Stimulated activated naive CD4-positive, alpha-beta T cell (primary cell): ENCODE measurements around the gene CHID1.

Experiments used
- DNase-seq, 6 experiments: peaks; one replicate each; lab custom pipeline; 2025; lab: John Stamatoyannopoulos, UW

The CHID1 gene

DNA sequence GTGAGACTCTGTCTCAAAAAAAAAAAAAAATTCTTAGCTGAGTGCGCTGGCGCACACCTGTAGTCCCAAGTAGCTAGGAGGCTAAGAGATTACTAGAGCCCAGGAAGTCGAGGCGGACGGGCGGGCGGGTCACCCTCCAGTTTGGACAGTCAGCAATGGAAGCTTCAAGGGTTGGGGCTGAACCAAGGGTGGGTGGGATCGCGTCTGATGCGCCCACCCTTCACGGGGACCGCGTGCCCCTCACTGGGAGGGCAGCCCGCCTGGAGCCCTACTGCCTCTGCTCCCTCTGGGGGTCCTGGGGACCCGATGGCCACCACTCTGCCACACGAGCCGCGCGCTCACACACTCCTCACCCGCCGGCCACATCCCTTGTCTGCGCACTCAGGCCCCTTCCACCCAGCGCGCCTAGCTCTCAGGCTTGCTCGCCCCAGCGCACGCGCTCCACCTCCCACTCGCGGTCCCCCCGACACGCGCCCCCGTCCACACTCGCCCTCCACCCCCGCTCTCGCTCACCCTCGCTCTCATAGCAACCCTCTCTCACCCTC, 494 bp downstream of the CHID1 start:
- no peak for DNase-seq

DNA sequence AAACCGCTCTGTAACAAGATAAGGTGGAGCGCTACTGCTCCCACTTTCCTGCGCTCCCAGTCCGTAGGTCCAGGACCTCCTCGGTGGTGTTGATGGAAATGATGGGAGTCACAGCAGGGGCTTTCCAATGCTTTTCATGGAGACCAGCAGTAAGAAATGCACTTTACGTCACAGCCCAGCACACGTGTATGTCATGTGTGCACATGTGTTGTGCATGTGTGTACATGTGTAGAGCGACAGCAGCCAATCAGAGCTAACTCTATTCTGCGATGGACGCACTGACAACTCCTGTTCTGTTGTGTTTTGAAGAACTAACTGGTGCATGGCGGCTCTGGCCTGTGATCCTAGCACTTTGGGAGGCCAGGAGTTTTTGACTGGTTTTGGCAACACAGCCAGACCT, 1.2 kb downstream of the CHID1 start:
- DNase-seq: no peak

DNA sequence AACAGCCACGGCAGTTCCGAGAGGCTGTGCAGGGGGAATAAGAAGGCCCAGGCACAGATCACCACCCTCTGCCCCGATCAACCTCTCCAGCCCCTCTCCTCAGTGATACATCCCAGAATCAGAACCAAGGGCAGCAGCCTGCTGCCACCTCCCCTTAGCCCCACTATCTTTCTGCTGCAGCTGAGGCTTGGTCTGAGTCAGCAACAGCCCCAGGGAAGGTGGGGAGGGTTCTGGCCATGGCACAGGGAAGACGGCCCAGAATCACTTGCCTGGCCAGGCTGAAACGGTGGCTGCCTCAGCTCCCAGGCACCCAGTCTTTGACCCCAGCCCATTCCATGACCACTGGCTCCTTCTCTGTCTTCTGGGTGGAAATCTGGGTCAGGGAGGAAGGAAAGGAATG, 2.3 kb downstream of the CHID1 start:
- no peak for DNase-seq

DNA sequence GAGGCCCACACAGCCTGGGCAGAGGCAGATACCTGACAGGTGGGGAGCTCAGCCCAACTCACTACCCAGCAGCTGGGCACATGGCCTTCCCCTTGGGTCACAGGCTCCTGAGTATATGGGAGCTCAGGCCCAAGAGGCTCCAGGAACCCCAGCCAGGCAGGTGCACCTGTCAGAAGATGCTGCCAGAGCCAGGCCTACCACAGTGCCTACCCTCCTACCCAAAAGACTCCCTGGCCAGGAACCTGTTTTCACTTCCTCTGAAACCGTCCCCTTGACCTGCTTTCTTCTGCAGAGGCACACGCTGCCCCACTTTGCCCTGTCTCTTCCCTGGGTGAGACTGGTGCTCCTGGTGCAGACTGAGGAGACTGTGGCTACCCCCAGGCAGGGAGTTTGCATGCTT, 2.9 kb downstream of the CHID1 start:
- no peak for DNase-seq

DNA sequence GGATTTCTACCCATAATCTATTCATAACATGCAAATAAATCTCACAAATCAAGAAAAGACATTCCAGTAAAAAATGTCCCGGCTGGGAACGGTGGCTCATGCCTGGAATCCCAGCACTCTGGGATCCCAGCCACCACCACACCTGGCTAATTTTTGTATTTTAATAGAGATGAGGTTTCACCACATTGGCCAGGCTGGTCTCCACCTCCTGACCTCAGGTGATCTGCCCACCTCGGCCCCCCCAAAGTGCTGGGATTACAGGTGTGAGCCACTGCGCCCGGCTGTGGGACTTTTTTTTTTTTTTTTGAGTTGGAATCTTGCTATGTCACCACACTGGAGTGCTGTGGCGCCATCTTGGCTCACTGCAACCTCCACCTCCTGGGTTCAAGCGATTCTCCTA, 4.7 kb downstream of the CHID1 start:
- DNase-seq: no peak

DNA sequence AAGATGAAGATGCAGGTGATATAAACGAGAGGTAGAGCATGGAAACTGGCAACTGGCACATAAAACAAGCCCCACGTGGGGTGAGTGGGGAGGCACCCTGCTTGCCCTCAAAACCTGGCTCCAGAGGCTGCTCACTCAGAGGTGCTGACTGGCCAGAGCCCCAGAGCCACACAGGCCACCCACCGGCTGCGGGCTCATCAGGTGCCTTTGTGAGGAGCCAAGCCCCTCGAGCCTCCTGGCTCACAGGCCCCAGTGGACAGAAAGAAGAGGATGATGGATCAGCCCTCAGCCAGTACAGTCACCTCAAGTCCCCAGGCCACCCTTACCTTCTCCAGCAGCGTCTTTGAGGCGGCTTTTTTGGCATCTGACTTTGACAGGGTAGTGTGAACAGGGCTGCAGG, 6.2 kb downstream of the CHID1 start:
- no peak for DNase-seq

DNA sequence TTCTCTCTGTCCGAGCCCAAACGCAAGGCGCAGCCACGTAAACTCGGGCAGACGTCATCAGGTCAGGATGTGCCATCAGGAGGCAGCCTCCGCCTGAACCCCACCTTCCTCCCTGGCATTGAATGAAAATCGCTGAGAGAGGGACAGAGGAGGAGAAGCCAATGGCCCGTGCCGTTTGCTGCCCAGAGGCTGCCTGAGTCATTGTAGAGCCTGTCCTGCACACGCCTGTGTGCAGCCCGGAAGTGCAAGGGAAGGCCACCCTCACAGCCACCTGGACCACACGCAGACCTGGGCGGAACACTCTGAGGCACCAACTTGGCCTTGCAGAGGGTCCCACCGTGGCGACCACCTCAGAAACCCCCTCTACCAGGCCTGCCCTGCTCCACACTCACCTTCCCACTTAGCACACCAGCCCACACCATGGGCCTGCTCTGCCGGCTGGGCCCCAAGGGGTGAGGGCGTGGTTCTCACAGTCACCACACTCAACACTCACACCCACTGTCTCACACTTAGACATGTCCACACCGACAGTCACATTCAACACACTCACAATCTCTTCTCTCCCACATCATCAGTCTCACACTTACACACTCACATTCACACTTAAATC, 9.1 kb downstream of the CHID1 start:
- no peak for DNase-seq

DNA sequence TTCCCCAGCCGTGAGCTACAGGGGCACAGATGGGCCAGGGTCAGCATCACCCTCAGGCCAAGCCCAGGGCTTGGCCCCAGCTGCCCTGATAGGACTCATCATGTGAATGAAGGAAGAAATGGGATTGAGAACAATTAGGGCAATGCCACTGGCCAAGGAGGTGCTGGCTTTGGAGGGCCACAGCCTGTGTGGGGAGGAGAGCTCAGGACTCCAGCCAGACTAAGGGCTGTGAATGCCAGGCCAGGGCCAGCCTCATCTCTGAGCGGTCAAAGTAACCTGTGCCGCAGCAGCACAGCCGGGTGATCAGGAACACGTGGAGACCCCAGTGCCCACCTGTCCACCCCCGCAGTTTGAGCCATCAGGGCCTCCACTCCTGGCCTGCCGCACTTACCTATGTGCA, 10.1 kb downstream of the CHID1 start:
- DNase-seq: no peak

DNA sequence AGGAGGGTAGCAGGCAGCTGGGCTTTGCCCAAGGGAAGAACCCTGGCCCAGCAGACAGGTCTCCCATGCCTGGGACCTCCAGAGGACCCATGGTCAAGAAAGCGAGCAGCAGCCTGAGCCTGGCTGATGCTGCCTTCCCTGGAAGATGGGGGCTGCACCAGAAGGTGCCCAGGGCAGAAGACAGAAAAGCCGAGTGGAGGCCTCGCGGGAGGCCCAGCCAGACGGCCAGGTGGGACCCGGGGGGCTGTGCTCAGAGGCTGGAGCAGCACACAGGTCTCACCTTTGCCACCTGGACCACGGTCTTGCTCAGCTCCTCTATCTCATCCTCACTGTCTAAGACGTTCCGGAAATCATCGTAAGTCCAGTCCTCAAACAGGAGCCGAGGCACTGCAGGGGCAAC, 10.9 kb downstream of the CHID1 start:
- no peak for DNase-seq

DNA sequence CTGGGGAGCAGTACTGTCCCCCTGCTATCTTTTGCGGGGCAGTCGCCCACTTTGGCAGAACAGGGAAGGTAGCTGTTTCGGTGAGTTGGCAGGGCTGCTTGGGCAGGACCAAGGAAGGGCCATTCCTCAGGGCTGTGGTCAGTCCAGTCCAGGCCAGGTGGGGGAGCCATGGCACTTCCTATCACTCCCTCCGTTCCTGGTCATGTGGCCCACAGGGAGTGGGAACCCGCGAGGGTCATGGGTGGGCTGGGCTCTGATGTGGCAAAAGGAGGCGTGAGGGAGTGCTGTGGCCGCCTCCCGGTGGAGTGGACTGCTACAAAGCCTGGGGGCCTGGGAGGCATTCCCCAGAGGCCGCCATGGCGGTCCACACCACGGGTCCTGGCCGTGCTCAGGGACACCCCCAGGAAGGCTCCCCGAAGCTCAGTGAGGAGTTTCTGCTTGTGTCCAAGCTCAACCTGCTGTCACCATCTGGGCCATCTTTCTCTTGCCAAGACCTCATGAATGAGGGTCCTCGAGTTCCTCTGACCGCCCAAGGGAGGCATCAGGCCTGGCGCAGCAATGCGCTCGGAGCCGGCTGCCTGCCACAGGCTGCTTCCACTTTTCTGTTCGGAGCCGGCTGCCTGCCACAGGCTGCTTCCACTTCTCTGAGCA, 11.9 kb downstream of the CHID1 start:
- no peak for DNase-seq

DNA sequence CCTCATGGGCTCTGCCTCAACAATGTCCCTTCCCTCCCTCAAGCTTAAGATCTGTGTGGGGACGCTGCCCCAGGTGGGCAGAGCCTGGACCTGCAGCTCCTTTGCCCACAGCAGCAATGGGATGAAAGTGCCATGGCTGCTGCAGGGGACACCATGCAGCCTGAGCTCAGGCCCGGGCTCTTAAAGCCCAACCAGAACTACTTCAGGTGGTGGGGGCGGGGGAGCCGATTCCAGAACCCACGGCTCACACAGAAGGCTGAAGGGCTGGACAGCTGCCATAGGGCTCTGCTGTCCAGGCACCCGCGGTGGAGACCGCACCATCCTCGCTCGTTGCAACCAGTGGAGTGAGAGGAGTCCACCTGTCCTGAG, 12.5 kb downstream of the CHID1 start:
- no peak for DNase-seq

DNA sequence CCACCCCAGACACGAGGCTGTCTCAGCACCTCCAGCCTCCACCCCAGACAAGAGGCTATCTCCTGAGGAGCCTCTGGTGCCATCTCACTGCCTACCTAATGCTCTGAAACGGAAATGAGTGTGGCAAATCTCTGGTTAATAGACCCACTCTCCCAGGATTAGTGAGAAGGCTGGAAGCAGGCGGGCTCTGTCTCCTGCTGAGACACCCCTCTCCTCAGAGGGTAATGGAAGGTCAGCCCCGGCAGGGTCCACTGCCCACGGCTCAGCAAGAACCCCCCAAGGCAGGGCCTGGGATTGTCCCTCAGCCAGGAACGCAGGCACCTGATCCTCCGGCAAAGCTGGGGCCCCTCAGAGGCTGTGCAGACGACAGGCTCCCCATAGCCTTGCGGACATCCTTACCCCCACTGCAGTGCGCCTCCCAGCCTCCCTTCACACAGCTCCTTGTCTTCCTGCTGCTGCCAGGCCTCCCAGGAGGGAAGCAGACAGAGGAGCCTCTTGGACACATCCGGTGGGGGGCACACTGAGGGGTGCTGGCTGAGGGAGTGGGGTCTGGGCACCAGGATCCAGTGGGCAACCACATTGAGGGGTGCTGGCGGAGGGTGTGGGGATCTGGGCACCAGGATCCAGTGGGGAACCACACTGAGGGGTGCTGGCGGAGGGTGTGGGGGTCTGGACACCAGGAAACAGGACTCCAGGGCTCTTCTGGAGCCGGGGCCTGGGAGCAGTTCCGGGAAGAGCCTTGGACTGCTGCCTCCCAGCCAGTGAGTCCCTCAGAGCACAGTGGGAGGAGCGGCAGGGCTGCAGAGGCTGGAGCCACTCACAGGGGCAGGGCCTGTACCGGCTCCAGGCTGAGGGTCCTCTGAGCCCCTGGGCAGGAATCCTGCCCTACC, 13.1 kb downstream of the CHID1 start:
- no peak for DNase-seq

DNA sequence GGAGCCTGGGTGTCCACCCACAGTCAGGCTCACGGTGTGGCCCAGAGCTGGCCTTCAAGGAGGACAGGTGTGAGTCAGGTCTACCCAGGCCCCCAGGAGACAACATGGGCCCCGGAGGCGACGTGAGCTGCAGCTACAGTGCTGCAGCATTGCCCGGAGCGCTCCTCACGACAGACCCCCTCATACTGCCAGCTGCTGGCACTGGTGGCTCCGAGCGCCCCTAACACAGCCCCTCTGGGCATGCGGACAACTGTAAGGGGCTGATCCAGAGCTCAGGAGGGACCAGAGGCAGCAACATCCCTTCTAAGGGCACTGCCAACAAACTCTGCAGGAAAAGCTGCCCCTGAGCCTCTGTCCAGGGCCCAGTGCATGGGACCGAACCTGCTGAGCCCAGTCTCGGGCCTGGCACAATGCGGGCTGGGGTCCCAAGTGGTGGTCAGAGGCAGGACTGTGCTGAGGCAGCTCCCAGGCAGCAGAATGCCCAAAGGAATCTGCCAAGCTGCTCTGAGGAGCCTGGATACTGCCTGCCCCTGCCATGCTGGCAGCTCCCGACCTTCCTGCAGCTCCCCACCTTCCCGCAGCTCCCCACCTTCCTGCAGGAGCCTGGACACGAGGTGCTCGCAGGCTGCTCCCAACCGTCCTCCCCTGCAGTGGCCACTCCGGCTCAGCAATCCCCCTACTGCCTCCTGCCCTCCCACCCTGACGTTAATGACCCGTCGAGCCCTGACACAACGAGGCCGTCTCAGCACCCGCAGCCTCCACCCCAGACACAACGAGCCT, 15.1 kb downstream of the CHID1 start:
- no peak for DNase-seq

DNA sequence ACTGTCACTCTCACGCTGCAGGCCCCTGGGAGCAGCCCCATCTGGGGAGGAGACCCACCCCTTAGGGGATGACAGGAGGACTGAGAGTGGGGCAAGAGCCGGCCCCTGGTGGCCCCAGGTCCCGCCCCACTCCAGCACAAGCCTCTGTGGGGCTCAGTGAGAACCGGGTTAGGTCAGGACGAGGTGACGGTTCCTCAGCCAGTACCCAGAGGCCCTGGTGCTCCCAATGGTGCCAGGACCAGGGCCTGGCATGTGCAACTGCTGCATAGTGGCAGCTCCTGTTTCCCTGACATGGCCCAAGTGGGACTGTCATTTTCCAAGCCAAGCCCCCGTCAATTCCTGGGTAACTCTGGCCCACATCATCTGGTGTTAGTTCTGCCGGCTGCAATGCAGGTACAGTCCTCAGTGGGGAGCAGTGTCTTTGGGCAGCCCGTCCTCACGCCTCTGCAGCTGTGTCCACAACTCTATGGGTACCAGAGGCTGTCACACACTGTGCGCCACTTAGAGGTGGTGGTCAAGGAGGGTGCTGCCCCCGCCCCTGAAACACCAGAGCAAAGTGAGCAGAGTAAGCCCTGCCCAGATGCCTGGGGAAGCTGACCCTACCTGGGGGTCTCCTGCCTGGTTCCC, 15.9 kb downstream of the CHID1 start:
- DNase-seq: no peak

DNA sequence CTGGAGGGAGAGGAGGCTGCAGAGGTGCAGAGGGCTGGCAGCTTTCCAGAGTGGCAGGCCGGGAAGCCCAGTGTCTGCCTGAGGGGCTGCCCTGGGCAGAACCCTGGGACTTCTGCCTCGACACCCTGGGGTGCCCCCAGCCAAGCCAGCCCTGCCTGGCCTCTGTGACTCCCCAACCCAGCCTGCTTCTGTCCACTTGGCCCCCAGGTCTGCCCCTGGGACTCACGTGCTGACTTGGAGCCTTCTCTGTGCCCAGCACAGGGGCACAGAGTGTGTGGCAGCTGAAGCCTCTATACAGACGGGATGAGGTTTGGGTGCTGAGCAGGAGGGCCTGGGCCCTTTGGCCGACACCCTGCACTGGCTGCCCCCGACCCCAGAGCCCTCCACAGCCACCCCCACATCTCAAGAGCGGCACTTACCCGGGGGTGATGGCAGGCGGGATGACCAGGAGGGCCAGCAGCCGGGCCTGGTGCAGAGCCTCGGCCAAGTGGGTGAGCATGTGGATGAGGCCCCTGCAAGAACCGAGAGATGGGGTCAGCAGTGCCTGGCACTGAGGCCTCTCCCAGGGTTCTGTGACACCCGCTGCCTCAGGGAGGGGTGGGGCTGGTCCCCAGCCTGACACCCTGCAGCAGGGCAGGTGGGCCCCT, 17.5 kb downstream of the CHID1 start:
- no peak for DNase-seq

DNA sequence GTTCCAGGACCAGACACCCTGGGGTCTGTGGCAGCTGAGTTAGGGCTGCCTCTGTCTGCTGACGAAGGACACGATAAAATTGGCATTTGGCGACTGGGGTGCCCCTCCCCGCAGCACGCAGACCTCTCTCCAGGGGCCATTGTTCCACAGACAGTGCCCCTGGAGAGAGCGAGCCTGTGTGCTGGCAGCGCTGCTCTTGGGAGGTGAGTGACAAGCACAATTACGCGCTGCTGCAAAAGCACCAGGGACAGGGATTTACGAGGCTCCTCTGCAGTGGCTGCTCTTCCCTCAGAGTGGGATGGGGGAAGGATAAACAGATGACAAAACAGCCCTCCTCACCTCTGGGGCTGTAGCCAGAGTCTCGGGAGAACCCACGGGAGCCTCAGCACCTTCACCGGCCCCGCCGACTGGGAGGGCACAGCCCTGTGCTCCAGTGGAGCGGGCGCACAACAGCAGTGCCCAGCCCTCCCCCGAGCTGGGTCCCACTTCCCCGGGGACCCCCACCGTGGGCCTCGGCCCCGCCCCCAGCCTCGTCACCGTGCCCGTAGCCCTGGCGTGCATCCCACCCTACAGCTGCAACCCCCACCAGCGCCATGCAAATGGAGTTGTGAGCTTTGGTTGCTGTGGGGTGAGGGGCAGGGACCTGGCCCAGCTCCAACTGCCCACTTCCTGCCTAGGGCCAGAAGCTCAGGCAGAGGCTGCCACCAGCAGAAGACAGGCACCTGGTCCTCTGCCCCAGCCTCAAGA, 19.6 kb downstream of the CHID1 start:
- DNase-seq: no peak

DNA sequence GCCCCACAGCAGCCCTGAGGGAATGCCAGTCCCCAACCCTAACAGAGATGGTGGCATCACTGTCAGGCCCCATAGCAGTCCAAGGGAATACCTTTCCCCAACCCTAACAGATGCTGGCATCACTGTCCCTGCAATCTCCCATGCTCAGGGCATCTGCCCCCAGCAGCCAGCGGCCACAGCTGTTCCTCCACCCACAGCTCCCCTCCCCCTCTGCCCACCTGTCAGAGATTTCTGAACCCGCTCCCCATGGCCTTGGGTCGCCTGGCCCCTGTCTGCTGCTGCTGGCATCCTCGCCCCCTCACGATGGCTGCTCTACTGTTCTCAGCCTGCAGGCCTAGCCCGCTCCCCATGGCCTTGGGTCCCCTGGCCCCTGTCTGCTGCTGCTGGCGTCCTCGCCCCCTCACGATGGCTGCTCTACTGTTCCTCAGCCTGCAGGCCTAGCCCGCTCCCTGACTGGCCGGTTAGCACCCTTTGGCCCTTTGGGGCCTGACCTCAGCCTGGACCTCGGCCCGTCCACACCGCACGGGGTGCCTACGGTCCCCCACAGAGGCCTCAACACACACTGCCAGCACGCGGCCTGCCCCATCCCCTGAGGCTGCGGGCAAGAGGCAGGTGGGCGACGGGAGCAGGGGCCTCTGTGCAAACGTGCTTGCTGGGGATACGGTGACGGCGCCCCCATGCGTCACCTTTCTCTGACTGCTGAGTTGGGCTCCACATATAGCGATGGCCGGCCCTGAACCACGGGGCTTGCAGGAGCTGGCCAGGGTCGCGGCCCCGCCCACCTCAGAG, 20.7 kb downstream of the CHID1 start:
- DNase-seq: no peak

DNA sequence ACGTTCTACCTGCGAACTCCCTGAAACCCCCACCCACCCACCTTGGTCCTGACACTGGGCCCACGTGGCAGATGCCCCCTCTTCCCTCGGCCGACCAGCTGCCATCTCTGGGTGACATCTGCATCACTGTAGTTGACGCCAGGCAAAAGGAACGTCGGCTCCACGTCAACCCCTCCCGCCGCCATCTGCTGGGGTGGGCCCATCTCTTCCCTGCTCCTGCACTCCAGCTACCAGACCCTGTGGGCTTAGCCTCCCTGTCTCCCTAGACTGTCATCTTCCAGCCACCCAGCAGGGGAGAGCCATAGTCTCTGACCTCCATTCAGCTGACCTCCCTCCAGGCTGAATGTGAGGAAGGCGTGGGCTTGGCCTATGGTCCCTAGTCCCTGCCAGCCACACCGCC, 21.4 kb downstream of the CHID1 start:
- no peak for DNase-seq

DNA sequence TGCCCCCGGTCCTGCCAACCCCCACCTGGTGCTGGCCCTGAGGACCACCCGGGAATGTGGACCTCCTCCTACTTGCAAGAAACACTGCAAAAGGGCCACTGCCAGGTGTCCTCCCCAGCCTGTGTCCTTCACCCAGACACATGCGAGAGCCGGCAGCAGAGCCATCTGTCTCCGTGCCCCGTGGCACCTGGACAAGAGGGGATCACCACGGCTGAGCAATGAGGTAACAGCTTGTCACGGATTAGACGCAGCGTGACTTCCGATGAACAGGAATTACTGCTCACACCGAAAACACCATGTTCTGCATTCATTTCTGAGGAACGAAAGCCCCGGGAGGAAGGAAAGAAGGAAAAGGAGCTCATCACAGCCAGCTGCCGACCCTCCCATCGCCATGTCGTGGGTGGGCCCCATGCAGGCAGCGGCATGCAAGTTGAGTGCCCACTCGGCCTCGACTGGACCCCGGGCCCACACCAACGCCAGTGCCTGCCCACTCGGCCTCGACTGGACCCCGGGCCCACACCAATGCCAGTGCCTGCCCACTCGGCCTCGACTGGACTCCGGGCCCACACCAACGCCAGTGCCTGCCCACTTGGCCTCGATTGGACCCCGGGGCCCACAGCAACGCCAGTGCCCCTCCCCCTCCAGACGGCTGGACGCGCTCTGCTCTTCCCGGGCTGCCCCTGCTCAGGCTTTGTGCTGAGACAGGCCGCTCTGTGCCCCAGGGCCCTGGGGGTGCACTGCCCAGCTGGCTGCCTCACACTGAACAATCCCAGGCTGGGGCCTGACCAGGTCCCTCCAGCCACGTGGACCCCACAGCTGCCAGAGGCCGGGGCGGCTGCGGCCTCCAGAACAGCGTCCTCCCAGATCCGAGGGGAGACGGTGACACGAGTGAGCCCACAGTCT, 22.0 kb downstream of the CHID1 start:
- no peak for DNase-seq
